Smooth muscle cell of the brain vasculature (primary cell): ENCODE data around the gene DGKB.

ENCODE experiments used
- DNase-seq: peaks from one replicate; pipeline ENCODE4 v3.0.0-alpha.2; 2012; ENCODE audit warnings: low read depth, low spot score

Gene DGKB

DNA sequence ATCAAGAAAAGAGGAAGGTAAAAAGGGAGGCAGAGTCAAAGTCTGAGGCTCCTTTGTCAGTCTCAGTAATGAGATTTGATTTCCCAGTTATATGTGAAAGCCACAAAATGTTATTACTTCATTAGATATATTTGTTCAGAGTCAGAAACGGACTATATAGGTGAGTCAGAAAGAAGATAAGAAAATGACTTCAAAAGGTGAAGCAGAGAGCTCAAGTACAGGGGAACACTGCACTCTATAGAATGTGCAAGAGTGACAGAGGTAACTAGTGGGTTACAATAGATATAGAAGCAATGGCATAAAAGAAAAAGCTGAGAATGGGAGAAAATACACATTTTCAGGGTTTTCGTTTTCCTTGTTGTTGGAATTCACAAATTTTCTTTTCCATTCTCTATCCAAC, 43.3 kb downstream of the DGKB start:
- no peak for DNase-seq

DNA sequence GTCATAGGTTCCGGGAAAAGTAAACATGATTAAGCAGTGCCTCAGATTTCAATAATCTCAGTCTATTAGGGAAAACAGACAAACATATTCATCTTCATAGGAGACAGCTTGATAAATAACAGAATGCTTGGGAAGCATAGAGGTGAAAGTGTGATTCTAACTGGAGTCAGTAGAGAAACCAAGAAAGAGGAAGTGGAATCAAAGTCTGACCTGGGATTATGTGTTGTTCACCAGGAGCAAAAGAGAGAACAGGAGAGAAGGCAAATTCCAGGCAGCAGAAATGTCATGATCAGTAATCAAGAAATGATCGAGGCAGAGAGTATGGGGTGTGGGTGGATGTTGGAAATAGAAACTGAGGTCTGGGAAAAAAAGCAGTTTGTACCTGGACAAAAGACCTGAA, 43.7 kb downstream of the DGKB start:
- DNase-seq, result no peak

DNA sequence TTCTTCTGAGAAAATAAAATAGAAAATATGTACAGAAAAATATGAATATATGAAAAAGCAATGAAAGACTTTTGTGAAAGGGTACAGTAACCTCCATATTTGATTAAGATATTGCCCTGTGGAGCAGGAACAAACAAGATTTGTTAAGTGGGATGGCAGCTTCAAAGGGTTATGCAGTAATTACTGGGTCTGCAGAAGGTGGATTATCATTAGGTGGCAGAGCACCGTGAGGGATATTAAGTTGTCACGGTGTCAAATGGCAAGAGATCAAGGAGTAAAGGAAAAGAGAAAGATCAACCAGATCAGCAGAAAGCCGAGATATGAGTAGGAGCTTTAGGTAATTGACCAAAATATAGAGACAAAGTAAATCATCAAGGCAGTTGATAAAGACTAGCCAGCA, 44.1 kb downstream of the DGKB start:
- DNase-seq, result no peak

DNA sequence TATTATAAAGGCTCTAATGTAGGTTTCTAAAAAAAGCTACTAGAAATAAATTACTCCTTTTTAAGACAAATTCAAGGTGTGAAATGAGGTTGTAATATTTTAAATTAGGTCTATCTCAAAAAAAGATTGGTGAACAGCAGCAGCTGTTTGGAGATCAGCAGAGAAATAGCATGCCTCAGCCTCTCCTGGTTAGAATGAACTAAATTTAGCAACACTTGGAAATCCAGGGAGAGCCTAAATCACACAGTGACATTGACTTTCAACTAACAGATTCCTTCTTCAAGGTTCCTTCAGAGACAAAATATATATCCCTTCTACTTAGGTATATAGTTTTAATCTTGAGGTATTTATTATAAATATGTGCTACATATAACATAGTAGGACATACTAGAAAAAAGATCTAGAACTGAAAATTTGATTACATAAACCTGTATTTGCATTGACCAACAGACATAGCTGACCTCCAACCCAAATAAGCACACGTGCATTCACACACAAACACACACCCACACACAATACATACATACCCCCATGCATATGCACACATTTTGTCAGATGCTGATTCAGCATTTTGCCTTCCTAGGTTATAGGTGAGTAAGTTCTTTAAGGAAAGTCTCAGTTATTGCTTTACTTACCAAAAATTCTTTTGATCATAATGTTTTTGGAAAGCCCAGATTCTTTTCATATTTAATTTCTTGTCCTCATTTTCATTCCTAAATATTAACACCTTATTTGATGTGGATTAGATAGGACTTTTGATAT, 47.3 kb downstream of the DGKB start:
- no peak for DNase-seq

DNA sequence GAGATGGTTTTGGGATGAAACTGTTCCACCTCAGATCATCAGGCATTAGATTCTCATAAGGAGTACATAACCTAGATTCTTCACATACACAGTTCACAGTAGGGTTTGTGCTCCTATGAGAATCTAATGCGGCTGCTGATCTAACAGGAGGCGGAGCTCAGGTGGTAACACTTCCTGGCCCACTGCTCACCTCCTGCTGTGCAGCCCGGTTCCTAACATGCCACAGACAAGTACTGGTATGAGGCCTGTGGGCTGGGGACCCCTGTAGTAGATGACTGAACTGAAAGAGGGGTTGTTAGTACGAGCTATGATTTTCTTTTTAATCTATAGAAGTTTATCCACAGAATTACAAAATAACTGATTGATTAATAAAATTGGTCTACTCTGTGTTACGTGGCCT, 48.1 kb downstream of the DGKB start:
- no peak for DNase-seq

DNA sequence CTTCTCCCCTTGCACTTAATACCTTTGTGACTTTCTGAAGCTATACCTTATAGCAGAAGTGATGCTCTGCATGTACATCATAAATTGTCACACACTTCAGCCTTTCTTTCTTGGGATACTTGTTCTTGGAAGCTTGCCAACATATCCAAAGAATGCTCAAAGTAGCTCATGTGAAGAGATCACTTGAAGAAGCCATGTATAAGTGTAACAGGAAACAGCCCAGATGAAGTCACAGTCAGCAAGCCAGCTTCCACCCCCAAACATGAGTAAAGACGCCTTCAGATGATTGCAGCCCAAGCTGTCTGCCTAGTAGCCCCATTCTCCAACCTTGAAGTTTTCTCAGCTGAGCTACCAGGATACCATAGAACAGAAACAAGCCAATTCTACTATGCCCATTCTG, 50.9 kb downstream of the DGKB start:
- no peak for DNase-seq

DNA sequence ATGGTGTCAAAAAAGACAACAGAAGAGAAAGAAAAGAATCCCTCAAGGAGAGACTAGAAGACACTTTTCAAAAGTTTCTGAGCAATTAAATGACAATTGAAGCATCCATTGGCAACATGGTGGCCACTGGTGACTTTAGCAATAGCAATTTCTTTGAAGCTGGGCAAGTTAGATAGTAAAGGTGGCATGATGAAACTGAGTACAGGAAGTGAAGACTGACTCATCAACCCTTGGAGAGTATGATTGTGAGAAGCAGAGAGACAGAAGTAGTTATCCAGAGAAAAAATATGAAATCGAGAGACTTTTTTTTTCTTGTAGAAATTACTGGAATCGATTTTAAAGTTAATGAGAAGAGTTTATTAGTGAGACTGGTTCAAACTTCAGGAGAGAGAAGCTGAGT, 52.5 kb downstream of the DGKB start:
- no peak for DNase-seq

DNA sequence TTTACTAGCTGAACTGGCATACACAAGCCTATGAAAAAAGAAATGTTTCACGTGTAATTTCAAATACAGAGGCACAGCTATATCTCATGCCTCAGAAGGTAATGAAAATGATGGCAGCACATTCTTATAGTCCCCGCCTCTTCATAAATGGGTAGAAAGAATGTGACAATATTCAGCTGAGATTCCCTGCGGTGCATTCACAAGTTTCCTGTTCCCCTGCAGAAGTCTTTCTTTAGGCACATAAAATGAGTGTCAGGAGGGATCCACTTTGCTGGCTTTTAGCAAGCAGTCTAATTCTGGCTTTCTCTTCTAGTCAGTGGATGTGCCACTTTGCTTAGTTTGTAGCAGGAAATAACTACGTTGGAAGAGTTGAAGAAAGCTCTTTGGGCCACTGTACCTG, 56.1 kb downstream of the DGKB start:
- DNase-seq, result no peak

DNA sequence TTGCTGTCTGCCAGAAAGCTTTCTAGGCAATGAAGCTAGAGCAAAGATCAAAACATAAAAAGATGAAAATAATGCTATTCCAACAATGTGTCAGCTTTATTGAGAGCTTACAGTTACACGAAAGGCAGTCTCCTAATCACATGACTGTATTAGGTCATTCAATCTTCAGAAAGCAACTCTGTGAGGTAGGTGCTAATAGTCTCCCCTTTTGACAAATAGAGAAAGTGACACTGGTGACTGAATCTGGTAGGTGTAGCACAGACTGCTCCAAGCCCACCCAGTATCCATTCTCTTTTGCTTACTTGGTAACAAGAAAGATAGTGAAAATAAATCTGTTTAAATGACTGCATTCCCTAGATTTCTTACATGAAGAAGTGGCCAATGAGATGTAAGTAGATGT, 58.8 kb downstream of the DGKB start:
- DNase-seq, result no peak

DNA sequence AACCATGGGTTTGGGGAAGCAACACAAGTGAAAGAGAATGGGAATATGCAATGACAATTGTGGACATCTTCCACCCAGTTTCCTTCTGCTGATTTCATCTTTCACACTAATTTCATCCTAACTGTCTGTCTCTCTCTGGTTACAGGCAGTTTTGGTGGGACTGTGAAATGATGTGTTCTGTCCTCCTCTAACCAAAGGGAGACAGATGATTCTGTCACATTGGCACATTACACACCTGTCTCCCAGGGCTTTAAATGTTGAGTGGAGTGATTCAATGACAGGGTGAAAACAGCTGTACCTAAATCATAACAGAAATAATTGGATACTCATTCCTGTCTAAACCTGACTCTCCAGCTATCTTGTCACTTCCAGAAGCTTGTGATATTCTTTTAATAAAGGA, 60.0 kb downstream of the DGKB start:
- DNase-seq, result no peak

DNA sequence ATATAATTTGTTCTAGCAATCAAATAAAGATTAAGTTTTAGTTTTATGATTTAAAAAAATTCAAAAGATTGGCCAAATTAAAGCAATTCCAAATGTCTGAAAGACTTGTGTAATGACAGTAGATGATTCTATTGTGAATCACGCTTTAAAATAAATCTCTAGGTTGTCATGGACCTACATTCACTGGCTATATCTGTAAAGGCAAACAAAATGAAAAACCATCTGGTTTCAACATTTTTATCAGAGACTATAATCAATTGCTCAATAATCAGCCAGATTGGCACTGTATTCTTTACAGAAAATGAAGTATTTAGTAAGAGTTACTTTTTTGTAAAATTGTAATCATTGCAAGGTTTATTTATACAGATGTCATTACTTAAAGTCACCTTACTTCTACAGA, 60.7 kb downstream of the DGKB start:
- no peak for DNase-seq

DNA sequence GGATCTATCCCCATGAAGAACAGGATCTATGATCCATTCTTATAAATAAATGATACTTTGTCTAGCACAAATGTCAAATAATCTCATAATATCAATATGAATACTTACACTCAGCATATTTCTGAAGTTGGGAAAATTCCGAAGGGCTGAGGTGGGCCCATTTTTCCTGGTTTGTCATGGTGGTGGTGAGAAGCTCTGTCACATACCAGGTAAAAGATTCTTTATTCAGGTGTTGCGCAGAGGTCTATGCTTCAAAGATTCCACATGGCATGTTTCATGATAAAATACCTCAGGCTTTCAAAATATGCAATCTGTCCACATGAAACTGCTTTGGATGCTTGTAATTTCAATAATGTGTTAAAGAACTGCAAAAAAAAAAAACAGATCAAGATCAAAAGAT, 61.5 kb downstream of the DGKB start:
- no peak for DNase-seq

DNA sequence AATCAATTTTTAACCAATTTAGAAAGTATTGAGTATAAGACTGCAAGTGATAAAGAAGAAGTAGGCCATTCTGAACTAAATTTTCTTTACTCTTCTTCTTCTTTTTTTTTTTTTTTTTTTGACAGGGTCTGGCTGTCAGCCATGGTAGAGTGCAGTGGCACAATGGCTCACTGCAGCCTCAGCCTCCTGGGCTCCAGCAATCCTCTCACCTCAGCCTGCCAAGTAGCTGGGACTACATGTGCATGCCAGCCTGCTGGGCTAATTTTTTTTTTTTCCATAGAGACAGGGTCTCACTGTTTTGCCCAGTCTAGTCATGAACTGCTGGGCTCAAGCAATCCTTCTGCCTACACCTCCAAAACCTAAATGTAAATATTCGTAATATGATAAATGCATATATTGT, 63.2 kb downstream of the DGKB start:
- DNase-seq, result no peak

DNA sequence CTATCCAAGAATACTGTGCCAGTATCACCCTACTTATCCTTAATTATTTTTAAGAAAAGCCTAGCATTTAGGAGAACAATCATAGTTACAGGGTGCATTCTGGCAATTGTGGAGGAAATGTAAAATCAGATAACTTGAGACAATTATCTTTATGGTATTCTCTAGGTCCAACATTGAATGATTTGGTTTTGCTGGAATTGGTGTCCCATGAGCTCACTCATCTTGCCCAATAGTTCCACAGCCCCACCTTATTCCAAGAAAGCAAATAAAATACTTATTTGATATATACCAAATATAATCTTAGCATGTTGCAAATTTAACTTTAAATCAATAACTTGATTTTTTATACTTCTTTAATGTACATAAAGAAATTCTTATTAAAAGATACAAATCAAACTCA, 65.3 kb downstream of the DGKB start:
- no peak for DNase-seq

DNA sequence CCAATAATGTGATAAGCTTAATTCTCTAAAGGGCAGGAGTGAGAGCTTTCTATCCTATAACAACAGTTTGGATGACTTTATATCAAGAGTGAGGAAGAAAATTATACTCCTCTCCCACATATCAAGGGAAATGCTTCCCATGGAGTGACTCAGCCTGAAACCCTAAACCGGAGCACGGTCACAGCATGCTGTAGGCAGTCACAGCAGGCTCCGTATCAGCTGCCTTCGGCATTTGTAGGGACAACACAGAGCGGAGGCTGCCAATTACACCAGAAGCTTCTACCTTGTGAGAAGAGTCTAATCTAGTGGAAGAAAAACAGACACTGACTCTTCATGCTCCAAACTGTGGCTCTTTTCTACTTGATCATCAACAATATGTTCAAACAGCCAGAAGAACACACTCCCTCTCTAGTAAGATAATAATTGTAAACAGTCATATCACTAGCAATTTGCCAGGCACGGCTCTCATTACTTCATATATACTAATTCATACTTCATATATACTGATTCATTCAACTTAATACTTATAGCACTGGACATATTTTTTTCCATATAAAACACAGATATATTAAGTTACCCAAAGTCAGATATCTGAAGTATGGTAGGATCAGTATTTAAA, 65.9 kb downstream of the DGKB start:
- peak; percentile 87 for DNase-seq

DNA sequence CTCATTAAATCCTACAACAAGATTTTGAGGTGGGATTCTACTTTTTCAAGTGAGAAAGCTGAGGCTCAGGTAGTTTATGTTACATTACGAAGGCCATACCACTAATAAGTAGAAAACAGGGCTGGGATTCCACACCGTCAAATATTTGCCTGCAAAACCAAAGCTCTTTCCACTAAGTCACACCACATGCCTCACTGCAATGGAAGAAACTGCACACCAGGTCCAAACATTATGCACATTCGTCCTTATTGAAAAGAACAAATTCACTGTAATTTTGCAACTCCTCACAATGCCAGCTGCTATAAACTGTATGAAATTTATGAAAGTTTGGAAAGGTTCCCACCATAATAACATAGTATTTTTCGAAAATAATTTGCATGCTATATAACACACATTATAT, 66.5 kb downstream of the DGKB start:
- DNase-seq, result no peak

DNA sequence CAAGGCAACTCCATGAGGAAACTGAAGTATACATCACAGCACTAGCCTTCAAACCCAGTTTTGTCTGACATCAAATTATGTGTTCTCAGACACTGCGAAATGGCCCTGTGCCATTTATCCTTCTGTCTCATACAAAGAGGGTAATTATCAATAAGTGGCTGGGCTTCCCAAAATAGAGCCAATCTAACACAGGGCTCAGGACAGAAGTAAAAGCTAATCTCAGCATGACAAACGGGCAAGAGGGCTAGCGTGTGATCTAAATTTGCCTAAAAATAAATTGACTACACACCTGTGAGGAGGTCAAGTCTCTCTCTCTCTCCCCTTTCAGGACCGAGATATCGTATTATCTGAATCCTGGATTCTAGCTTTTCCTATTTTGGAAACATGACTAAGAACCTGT, 67.2 kb downstream of the DGKB start:
- DNase-seq, result no peak

DNA sequence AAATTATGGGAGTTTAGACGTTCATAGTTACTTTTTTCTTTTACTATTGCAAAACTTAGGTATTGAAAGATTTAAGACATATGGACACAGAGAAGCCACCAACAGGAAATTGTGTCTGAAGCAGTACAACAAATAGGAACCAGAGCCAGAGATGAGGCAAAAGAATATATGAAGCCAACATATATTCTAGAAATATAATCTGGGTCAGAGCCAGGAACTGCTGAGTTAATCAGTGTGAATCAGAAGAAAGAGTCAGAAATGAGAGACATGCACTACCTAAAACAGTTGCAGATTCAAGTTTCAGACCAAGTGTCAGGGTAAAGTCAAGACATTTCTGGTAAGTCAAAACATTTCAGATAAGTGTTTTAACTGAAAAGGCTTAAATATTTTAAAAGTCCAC, 67.7 kb downstream of the DGKB start:
- no peak for DNase-seq

DNA sequence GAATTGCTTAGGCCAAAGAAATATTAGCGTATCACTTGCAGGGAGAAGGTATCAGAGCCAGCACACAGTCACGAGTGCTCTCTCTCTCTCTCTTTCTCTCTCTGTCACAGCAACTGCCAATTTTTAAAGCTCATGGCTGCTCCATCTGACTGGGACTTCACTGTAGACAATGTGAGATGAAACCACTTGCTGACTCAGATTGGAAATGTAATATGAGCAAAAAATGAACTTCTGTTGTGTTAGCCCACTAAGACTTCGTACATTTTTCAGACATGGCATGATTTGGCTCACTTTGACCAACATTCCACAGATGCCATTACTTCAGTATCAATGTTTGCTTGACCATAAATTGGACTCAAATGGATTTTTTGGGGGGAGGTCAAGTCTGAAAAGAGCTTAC, 68.1 kb downstream of the DGKB start:
- DNase-seq, result no peak

DNA sequence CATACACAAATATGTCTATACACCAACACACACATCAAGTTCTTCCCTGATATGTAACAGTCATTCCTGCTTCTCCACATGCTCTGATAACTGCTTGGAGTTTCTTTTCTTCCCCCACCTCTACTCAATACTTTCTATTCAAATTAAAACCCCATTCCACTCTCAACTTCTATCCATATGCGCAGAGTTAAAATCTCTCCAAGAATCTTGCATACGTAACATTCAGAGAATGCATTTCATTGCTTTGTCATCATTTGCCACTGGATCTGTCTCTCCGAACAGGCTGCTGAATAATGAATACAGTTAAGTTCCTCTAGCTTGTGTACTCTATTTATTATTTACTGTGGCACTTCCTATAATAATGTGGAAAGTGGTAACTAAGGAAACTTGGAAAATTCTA, 68.8 kb downstream of the DGKB start:
- DNase-seq, result no peak

DNA sequence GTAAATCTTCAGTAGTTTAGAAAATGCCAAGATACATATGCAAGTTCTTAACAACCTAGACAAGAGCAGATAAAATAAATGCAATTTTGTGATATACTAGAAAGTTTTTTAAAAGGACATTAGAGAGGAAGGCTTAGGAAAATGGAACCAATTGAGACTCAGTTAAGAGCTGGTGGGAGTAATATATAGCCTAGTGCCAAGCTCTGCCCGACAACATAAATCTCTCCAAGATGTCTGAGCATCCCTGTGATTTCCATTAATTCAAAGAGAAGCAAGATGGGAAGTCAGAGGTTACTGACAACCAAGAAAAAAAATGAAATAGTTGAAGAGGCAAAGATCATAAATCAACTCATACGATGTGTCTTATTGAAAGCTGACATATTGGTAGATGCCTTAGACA, 74.5 kb downstream of the DGKB start:
- no peak for DNase-seq

DNA sequence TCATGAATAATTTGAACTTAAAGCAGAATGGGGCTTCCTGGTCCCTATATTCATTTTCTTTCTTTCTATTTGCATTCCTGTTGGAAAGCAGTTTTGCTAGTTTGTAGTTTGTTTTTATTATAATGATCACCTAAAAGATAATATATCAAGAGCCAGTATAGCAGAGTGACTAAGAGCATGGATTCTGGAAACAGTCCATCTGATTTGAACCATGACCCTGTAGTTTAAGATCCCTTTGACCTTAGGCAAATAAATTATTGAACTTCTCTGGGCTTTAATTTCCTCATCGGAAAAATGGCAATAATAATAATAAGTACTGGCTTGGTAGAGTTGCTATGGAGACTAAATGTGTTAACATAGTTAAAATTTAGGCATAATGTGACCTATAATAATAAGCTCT, 76.1 kb downstream of the DGKB start:
- DNase-seq, result no peak

DNA sequence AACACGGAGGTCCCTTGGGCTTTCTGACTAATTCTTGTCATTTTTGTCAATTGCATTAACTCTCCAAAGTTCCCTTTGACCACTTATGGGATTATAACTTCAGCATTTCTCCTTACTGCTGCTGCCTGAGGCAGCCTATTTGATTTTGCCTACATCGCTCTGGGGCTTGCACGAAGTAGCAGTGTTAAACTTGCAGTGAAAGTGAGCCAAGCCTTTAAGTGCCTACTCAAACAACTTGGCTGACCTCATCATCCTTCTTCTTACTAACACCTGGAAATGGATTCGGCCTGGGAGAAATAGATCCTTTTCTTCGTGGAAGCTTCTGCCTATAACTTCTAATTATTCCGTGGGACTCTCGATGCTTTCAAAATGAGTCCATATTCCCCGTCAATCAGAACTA, 76.6 kb downstream of the DGKB start:
- DNase-seq, result no peak

DNA sequence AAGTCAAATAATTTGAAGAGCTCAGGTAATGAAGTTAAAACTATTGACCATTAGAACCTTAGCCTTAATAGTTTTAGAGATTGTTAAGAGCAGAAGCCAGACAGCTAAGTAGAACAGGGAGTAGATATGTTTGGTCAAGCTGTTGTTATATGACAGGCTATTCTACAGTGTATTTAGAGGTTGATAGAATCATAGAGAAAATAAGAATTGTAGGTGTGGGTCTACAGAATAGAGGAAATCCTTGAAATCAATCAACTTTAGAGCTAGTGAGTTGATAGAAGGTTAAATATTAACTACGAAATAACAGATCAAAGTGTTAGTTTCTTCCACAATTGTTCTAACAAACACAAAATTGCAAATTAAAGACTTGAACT, 80.1 kb downstream of the DGKB start:
- DNase-seq, result no peak
